ENCODE data around the gene UNC13D.

Gene UNC13D

DNA sequence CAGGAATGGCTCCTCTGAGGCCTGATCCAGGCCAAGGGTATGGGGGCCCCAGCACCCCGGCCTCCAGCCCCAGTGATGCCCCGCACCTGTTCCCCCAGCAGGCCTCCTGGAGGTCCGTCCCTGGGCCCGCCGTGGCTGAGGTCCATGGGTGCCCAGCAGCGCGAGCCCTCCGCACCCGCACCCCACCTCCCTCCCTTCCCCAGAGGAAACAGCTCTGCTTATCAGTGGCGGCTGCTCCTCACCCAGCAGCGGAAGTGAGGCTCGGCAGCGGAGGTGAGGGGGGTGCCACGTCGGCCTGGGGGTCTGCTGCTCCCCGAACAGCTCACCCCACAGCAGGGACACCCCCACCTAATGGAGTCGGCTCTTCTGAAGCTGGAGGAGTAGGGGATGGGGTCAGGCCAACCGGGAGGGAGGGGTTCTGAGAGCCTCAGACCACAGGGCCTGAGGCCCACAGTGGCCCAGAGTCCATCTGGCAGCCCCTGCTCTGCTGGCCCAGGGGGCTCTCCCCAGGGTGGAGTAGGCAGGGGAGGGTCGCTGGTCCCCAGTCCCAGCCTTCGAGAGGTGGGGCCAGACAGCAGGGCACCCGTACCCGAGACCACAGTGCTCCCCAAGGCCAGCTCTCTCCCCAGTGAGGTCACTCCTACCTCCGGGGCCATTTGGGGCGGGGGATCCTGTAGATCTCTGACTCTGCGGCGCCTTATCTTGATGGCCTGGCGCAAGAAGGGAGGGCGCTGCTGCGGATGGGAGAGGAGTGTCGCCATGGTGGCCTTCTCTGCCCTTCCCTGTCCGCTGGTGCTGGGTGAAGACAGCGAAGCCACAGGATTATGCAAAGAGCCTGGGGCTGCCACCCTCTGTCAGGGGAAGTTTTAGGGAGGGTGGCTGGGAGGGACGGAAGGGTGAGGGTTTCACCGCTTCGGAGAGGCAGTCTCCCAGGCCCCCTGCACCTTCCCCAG is at the start of gene UNC13D:
Gene UNC13D, minus strand, starts transcription at position 828 of the 953 bp plus-strand sequence. Its CDS starts 67 bp downstream, at position 761.
- H3K4me1 ChIP-seq (ENCODE audit: control insufficient read depth in 1 of 2, insufficient read depth in 1 of 2, low read depth in 1 of 2, low read length in 1 of 2) = peaks cover 42 to 51% of the 10 kb centered on the region in 2 experiments
- H3K4me3 ChIP-seq (ENCODE audit: low read depth in 1 of 2, low read length in 1 of 2) = peak within 1 kb of the TSS; percentile 78 to 98
- H3K9me3 ChIP-seq = peaks cover 14% of the 10 kb centered on the region
- no peaks in the 10 kb centered on the region for H3K27me3 ChIP-seq
- TF ChIP-seq, protein P1, sequence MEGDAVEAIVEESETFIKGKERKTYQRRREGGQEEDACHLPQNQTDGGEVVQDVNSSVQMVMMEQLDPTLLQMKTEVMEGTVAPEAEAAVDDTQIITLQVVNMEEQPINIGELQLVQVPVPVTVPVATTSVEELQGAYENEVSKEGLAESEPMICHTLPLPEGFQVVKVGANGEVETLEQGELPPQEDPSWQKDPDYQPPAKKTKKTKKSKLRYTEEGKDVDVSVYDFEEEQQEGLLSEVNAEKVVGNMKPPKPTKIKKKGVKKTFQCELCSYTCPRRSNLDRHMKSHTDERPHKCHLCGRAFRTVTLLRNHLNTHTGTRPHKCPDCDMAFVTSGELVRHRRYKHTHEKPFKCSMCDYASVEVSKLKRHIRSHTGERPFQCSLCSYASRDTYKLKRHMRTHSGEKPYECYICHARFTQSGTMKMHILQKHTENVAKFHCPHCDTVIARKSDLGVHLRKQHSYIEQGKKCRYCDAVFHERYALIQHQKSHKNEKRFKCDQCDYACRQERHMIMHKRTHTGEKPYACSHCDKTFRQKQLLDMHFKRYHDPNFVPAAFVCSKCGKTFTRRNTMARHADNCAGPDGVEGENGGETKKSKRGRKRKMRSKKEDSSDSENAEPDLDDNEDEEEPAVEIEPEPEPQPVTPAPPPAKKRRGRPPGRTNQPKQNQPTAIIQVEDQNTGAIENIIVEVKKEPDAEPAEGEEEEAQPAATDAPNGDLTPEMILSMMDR (IDR thresholded peaks at IDR 0.05) = peak; percentile 18
- peak within 1 kb of the TSS; percentile 98 for H3K27ac ChIP-seq
- H3K36me3 ChIP-seq = peaks cover 82% of the 10 kb centered on the region

DNA sequence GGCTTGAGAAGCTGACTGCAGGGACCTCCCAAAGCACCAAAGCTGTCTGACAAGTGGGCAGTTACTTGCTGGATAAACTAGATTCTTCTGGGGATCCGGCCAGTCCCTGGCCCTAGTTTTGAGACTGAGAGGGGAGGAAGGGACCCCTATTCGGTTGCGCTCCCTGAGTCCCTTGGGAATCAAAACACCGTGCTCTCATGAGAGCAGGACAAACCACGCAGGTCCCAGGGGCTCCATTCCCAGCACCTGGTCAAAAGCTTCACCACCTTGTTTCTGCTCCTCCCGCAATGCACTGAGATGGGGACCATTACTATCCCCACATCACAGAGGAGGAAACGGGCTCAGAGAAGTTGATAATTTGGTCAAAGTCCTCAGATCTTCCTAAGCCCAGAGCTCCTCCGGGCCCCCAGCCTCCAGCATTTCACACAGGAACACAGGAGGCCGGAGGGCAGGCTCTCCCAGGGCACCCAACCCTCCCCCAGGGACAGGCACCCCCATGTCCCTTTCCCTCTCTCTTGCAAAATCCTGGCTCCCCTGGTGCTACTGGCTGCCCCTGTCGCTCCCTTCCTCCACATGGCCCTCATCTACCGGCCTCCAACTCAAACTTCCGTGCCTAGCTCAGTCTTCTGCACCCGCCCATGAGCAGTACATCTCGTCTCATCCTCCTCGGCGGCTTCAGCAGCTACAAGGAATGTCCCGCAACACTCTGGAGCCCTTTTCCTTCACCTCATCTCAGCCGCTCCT is 49.3 kb upstream of the UNC13D start:
- TF ChIP-seq, protein P1 (IDR thresholded peaks at IDR 0.05) = no peak
- H3K27ac ChIP-seq = no peak overlapping the region
- peaks cover 19 to 20% of the 10 kb centered on the region in 2 experiments for H3K4me1 ChIP-seq (ENCODE audit: control insufficient read depth in 1 of 2, insufficient read depth in 1 of 2, low read depth in 1 of 2, low read length in 1 of 2)
- H3K36me3 ChIP-seq = no peaks in the 10 kb centered on the region
- H3K27me3 ChIP-seq = no peaks in the 10 kb centered on the region
- H3K4me3 ChIP-seq (ENCODE audit: low read depth in 1 of 2, low read length in 1 of 2) = no peak overlapping the region
- H3K9me3 ChIP-seq = no peaks in the 10 kb centered on the region

GRCh38 chr17:75892556-75893224 is 48.5 kb upstream of the UNC13D start:
- Histone ChIP-seq H3K36me3 (no peaks in the 10 kb centered on the region), H3K9me3 (no peaks in the 10 kb centered on the region), H3K27ac (no peak overlapping the region), H3K27me3 (no peaks in the 10 kb centered on the region), H3K4me1 (ENCODE audit: control insufficient read depth in 1 of 2, insufficient read depth in 1 of 2, low read depth in 1 of 2, low read length in 1 of 2) (peaks cover 19 to 20% of the 10 kb centered on the region in 2 experiments), H3K4me3 (ENCODE audit: low read depth in 1 of 2, low read length in 1 of 2) (no peak overlapping the region)
- TF ChIP-seq, protein P1 (IDR thresholded peaks at IDR 0.05) = no peak

DNA sequence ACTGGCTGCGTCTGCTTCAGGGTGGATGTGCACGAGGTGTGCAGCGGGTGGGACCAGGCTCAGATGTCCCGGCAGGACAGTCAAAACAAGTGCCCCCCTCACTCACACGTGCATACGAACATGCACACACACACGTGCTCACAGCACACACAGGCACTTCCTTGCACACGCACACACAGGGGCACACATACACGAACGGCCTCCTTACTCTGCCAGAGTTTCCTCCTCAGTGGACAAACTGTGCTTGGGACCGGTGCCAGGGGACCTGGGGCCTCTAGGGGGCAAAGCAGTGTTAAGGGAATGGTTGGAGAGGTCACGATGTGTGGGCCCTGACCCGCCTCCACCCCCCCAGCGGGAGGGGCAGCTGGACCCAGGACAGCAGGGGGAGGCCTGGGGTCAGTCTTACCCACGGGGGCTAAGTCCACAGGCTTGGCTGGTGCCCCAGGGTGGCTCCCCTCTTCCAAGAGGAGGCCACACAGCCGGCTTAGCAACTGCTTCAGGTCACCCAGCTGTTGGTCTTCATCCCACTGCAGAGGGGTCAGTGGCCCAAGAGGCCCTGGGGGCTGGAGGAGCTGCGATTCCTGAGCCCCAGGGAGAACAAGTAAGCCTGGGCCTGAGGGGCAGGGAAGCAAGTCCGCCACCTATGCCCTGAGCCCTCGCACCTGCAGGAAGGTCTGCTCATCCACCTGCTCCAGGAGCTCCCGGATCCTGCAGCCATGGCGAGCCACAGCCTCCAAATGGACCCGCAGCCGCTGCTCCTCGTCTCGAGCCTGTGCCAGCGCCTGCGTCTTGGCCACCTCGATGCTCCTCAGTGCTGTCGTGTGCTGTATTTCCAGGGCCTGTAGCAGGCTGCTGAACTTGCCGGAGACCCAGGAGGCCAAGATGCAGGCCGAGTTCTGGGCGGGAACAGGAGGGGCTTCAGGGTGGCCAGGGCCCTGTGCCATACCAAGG is 47.7 kb upstream of the UNC13D start:
- TF ChIP-seq, protein P1 (IDR thresholded peaks at IDR 0.05) = no peak
- no peak overlapping the region for H3K4me3 ChIP-seq (ENCODE audit: low read depth in 1 of 2, low read length in 1 of 2)
- peaks cover 13 to 14% of the 10 kb centered on the region in 2 experiments for H3K4me1 ChIP-seq (ENCODE audit: control insufficient read depth in 1 of 2, insufficient read depth in 1 of 2, low read depth in 1 of 2, low read length in 1 of 2)
- no peaks in the 10 kb centered on the region for H3K36me3 ChIP-seq
- H3K27ac ChIP-seq = no peak overlapping the region
- H3K9me3 ChIP-seq = no peaks in the 10 kb centered on the region
- H3K27me3 ChIP-seq = no peaks in the 10 kb centered on the region
